H7 (cell line): Measurements from ENCODE around the gene KLC3. TPM values are rescaled to one million over a fixed set of nuclear protein-coding genes. Genes with fewer than 3 reads are reported as not detected.

ENCODE experiments used
- DNase-seq: peaks from one replicate; pipeline ENCODE4 v3.0.0; 2012
- H3K27me3 ChIP-seq: 2 replicates; pipeline ENCODE4 v1.6.0; 2011; ENCODE audit warnings: mild to moderate bottlenecking, low read length; ENCODE audit not compliant: control insufficient read depth, insufficient read depth
- H3K36me3 ChIP-seq: replicated peaks from 2 replicates; pipeline ENCODE4 v1.5.1; 2011; ENCODE audit warnings: low read length; ENCODE audit not compliant: control insufficient read depth, insufficient read depth
- H3K4me3 ChIP-seq: 2 replicates; pipeline ENCODE4 v1.5.1; 2011; ENCODE audit warnings: low read depth, mild to moderate bottlenecking, control low read depth, low read length, moderate library complexity; ENCODE audit not compliant: insufficient read depth
- total RNA-seq: library from RNA; depleted of rRNA; stranded (reverse); fragments of >200 nt; shearing (Covaris generic); gene quantifications from 2 replicates; pipeline ENCODE4 v1.2.3, GENCODE V29; 2014; rRNA removed

The KLC3 gene
- 1.6 and 1.8 TPM in 2 replicates for total RNA-seq

GRCh38 chr19:45340232-45340898 lies at the start of gene KLC3:
KLC3 (plus strand) TSS chr19:45340750; CDS start chr19:45345542, 4,792 bp downstream.
- H3K36me3 ChIP-seq = no peaks in the 10 kb centered on the region

DNA sequence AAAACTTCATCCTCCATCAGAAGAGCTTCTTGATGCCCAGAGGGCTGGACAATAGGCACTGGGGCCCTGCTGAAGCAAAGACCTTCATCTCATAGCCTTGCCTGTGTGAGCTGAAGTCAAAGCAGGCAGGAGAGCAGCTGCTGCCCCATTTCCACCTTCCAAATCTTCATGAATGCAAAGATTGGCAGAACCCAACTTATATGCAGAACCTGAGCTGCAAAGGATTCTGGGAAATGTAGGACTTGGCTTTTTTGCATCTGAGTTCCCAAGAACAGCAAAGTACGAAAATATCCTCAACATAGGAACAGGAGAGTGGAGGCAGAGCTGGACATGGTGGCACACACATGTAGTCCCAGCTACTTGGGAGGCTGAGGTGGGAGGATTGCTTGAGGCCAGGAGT lies 48.7 kb upstream of the KLC3 start:
- Histone ChIP-seq H3K36me3 (peaks cover 3% of the 10 kb centered on the region), H3K27me3 (no peaks in the 10 kb centered on the region), H3K4me3 (no peak overlapping the region)
- no peak for DNase-seq

More at GRCh38 chr19:45340232-45340898, at the start of gene KLC3:
- Histone ChIP-seq H3K27me3 (peaks cover 17% of the 10 kb centered on the region), H3K4me3 (peak within 1 kb of the TSS; percentile 61)
- peak; percentile 98 for DNase-seq

GRCh38 chr19:45293682-45294081 lies 46.9 kb upstream of the KLC3 start:
- Histone ChIP-seq H3K36me3 (peaks cover 3% of the 10 kb centered on the region), H3K27me3 (no peaks in the 10 kb centered on the region), H3K4me3 (no peak overlapping the region)
- DNase-seq = no peak

DNA sequence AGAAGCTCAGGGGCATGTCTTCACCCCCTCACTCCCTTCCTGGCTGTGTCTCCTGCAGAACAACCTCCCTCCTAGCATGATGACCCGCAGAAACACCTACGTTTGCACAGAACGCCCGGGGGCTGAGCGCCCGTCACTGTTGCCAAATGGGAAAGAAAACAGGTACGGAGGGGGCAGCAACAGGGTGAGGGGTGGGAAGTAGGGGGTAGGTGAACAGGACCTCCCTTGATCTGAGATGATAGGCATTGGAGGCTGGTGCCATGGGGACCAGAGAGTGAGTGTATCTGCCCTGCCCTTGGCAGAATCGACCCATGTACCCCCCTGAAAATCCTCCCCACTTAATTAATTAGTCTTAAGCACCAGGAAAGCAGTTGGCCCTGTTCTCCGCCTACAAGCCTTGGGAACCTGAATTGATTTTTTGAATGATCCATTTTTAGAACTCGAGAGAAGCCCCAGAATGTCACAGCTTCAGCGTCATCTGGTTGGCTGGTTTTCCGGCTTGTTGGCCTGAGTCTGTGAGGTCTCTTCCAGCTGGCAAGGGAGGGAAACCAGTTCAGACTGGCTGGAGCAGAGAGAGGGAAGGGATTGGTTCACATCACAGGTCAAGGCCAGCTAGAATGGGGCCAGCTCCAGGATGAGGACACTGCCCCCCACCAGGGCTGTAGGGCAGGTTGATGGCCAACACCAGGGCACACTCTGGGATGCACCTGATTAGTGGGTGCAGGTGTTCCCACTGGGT lies 46.1 kb upstream of the KLC3 start:
- DNase-seq = no peak
- no peak overlapping the region for H3K4me3 ChIP-seq
- no peaks in the 10 kb centered on the region for H3K27me3 ChIP-seq
- peaks cover 5% of the 10 kb centered on the region for H3K36me3 ChIP-seq

DNA sequence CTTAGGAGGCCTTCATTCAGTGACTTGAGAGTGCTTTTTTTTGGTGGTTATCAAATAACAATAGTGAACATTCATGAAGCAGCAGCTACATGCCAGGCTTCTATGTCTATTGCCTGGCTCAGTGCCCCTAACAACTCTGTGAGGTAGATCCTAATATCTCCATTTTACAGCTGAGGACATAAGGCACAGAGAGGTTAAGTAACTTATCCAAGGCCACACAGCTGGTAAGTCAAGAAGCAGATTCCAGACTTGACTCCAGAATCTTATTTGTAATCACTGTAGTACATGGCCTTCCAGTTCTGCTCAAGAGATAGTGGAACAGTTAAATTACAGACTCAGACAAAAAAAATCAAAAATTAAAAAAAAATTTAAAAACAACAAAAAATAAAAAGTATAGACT lies 44.7 kb upstream of the KLC3 start:
- no peak for DNase-seq
- Histone ChIP-seq H3K4me3 (no peak overlapping the region), H3K27me3 (no peaks in the 10 kb centered on the region), H3K36me3 (peaks cover 5% of the 10 kb centered on the region)

DNA sequence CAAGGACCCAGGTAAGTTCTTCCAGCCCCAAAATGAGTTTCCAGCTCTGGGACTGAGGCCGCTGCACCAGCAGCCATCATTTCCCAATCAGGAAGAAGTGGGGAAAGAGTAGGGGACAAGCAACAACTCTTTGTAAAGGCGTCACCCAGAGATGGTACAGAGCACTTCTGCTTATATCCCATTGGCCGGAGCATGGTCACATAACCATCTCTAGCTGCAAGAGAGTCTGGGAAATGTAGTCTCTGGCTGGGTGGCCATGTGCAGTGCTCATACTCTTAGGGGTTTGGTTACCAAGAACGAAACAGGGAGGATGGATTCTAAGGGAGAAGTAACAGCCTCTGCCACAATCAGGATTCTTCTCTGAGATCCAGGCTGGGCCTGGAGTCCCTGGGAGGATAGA lies 44.2 kb upstream of the KLC3 start:
- peaks cover 4% of the 10 kb centered on the region; the same call in 1 of the 2 replicates for H3K36me3 ChIP-seq
- H3K27me3 ChIP-seq = no peaks in the 10 kb centered on the region
- no peak for DNase-seq
- H3K4me3 ChIP-seq = no peak overlapping the region

DNA sequence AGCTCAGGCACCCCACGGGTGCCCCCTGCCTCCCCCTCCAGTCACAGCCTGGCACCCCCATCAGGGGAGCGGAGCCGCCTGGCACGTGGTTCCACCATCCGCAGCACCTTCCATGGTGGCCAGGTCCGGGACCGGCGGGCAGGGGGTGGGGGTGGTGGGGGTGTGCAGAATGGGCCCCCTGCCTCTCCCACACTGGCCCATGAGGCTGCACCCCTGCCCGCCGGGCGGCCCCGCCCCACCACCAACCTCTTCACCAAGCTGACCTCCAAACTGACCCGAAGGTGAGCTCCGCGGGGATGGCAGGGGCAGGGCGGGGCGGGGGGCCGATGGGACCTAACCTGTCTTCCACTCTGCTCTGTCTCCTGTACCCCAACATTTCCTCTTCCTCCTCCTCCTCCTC lies 42.9 kb upstream of the KLC3 start:
- DNase-seq = no peak
- Histone ChIP-seq H3K4me3 (no peak overlapping the region), H3K36me3 (0 out of 2 replicates have a peak, but pooled peaks cover 2% of the 10 kb centered on the region), H3K27me3 (no peaks in the 10 kb centered on the region)

DNA sequence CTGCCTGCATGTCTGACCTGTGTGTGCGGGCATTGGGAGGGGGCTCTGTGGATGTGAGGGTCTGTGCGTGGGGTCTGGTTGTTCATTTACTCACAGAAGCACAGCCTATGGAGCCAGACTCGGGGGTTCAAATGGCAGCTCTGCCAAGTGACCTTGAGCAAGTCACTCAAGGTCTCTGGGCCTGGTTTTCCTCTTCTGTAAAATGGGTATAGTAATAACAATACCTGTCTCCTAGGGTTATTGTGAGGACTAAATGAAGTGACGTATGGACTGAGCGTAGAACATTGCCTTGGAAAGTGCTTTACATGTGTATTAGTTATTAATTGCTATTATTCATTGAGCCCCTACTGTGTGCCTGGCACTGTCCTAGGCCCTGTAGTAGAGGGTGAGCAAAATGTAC lies 42.3 kb upstream of the KLC3 start:
- Histone ChIP-seq H3K27me3 (no peaks in the 10 kb centered on the region), H3K36me3 (0 out of 2 replicates have a peak, but pooled peaks cover 2% of the 10 kb centered on the region), H3K4me3 (no peak overlapping the region)
- no peak for DNase-seq

DNA sequence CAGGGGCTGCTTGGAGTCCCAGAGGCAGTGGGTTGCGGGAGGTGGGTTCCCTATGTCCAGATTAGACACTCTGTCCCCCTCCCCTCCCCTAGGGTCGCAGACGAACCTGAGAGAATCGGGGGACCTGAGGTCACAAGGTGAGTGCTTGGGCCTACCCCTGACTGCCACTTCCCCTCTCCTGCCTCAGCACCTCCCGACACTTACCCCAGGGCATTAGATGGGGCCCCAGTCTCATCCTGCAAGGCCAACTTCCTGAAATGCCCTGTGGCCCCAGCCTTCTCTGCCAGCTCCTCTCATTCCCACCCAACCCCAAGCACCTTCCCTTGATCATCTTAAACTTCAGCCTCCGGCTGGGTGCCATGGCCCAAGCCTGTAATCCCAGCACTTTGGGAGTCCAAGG lies 40.8 kb upstream of the KLC3 start:
- H3K4me3 ChIP-seq = no peak overlapping the region
- no peak for DNase-seq
- peaks cover 2% of the 10 kb centered on the region; the same call in 1 of the 2 replicates for H3K27me3 ChIP-seq
- 0 out of 2 replicates have a peak, but pooled peaks cover 2% of the 10 kb centered on the region for H3K36me3 ChIP-seq

DNA sequence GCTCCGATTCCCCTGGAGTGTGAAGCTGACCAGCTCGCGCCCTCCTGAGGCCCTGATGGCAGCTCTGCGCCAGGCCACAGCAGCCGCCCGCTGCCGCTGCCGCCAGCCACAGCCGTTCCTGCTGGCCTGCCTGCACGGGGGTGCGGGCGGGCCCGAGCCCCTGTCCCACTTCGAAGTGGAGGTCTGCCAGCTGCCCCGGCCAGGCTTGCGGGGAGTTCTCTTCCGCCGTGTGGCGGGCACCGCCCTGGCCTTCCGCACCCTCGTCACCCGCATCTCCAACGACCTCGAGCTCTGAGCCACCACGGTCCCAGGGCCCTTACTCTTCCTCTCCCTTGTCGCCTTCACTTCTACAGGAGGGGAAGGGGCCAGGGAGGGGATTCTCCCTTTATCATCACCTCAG lies 38.1 kb upstream of the KLC3 start:
- H3K27me3 ChIP-seq = peaks cover 5% of the 10 kb centered on the region
- H3K4me3 ChIP-seq = no peak overlapping the region
- H3K36me3 ChIP-seq = 0 out of 2 replicates have a peak, but pooled peaks cover 2% of the 10 kb centered on the region
- no peak for DNase-seq

- 0 out of 2 replicates have a peak, but pooled peaks cover 2% of the 10 kb centered on the region for H3K36me3 ChIP-seq
- H3K4me3 ChIP-seq = no peak overlapping the region
- H3K27me3 ChIP-seq = peaks cover 5% of the 10 kb centered on the region
- no peak for DNase-seq
Observed at GRCh38 chr19:45303269-45304060, 37.1 kb upstream of the KLC3 start.

GRCh38 chr19:45304141-45304926 lies 36.2 kb upstream of the KLC3 start:
- H3K36me3 ChIP-seq = 0 out of 2 replicates have a peak, but pooled peaks cover under 1% of the 10 kb centered on the region
- no peak overlapping the region for H3K4me3 ChIP-seq
- no peak for DNase-seq
- H3K27me3 ChIP-seq = peaks cover 5% of the 10 kb centered on the region

DNA sequence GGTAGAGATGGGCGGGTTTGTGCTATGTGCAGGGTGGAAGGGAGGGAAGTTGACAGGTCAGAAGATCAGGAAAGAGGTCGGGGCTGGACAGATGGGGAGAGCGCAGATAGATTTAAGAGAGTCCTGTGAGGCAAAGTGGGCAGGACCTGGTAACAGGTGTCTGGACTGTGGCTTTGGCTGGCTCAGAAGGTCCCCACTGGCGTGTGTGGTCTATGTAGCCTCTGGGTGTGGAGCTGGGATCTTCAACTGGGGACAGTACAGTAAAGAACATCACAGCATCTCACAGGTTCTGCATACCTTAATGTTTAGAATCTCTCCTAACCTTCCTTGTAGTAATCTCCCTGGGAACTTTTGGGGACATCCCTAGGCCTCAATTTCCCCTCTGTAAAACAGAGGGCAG lies 35.5 kb upstream of the KLC3 start:
- peaks cover 5% of the 10 kb centered on the region for H3K27me3 ChIP-seq
- no peak for DNase-seq
- H3K36me3 ChIP-seq = no peaks in the 10 kb centered on the region
- no peak overlapping the region for H3K4me3 ChIP-seq

DNA sequence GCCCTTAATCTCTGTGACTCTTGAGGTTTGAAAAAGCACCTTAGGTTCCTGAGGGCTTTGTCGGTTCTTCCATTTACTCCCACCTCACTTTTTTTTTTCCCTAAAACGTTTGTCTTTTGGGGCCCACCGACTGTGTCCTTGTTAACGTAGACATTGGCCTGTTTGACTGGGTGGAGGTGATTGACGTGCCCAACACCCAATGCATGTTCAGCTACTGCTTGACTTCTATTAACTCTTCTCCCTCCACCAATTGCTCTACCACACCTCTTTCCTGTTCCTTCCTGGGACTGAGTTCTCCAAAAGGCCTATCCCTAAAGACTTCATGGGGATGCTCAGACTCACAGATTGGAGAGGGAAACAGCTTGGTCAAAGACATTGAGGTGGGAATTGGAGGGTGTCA lies 35.1 kb upstream of the KLC3 start:
- Histone ChIP-seq H3K36me3 (no peaks in the 10 kb centered on the region), H3K27me3 (peaks cover 5% of the 10 kb centered on the region), H3K4me3 (no peak overlapping the region)
- DNase-seq = peak; percentile 79
